ENCODE results near the gene CHST5.
"Not testable (repeated sequence)": the region's sequence is repeated elsewhere in the genome, so short reads cannot be mapped to it uniquely, and the experiment has no call there.

The CHST5 gene

DNA sequence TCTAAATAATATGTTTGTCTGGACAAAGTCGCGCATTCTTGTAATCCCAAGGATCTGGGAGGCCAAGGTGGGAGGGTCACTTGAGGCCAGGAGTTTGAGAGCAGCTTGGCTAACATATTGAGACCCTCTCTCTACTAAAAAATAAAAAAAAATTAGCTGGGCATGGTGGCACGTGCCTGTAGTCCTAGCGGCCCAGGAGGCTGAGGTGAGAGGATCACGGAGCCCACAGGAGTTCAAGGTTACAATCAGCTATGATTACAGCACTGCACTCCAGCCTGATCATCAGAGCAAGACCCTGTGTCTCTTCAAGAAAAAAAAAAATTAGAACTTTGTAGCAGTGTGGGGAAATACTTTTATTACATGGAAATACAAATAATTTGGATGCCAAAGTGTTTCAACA lies 34.5 kb downstream of the CHST5 start:
- Histone ChIP-seq H3K4me1 (ENCODE audit: insufficient read depth, low read length) (no peaks in the 10 kb centered on the region), H3K9me3 (ENCODE audit: insufficient read depth, low read depth, low read length) (no peaks in the 10 kb centered on the region), H3K27ac (ENCODE audit: low read length) (no peak overlapping the region), H3K36me3 (ENCODE audit: insufficient read depth, low read depth, low read length) (no peaks in the 10 kb centered on the region), H3K9ac (ENCODE audit: low read depth, low read length) (no peak overlapping the region), H3K27me3 (ENCODE audit: insufficient read depth, low read length) (no peaks in the 10 kb centered on the region), H3K4me3 (ENCODE audit: low read length) (no peak overlapping the region)

DNA sequence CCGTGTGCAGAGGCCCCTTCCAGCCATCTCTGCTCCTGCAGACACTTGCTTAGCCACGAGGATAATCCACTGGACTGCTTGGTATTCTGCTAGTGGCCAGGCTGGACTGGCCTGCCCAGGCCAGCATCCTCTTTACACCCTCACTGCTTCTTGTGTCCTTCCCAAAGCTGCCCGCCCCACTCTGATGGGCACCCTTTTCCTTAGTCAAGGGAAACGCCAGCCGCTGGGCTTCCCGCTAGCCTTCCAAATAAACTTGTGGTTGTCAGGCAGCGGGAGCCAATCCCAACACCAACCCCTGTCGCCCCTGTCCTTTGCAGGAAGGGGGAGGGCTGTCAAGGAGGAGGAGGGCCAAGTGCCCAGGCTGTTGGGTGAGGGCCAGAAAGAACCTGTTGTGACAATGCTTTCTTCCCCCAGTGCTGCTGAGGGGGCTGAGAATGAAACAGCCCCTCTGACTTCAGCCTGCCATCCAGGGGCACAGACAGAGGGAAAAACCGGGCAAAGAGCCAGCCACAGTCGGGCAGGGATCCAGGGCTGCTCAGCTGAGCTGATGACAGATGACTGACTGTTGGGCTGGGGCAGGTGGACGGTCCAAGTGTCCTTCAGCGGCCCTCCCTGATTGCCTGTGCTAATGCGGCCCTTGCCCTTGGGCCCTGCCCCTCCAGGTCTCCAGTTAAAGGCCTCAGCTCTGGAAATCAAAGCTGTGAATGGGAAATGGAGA lies 37.1 kb downstream of the CHST5 start:
- peaks cover 12% of the 10 kb centered on the region for H3K27me3 ChIP-seq (ENCODE audit: insufficient read depth, low read length)
- H3K4me3 ChIP-seq (ENCODE audit: low read length); H3K36me3 ChIP-seq (ENCODE audit: insufficient read depth, low read depth, low read length); H3K27ac ChIP-seq (ENCODE audit: low read length); H3K9ac ChIP-seq (ENCODE audit: low read depth, low read length); H3K4me1 ChIP-seq (ENCODE audit: insufficient read depth, low read length); H3K9me3 ChIP-seq (ENCODE audit: insufficient read depth, low read depth, low read length): not testable (repeated sequence)

DNA sequence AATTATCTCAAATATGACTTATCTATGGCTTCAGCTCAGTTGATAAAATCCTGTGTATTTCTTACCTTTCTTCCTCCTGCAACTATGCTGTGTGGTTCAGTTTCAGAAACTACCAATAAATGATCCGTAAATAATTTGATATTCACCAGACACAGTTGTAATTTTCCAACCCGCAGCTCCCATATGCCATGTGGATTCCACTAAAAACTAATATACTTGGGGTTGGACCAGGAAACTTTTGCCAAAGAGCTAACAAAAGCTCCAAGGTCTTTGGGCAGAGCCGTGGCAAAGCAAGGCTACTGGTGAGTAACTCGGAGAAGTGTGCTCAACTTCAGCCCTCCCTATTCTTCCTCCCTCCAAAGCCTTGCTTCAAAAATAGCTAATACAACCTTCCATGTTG lies 38.4 kb downstream of the CHST5 start:
- Histone ChIP-seq H3K9me3 (ENCODE audit: insufficient read depth, low read depth, low read length) (no peaks in the 10 kb centered on the region), H3K27me3 (ENCODE audit: insufficient read depth, low read length) (peaks cover 12% of the 10 kb centered on the region), H3K27ac (ENCODE audit: low read length) (no peak overlapping the region), H3K9ac (ENCODE audit: low read depth, low read length) (no peak overlapping the region), H3K36me3 (ENCODE audit: insufficient read depth, low read depth, low read length) (no peaks in the 10 kb centered on the region), H3K4me1 (ENCODE audit: insufficient read depth, low read length) (peaks cover 7% of the 10 kb centered on the region; the same call in 1 of the 2 replicates), H3K4me3 (ENCODE audit: low read length) (no peak overlapping the region)

DNA sequence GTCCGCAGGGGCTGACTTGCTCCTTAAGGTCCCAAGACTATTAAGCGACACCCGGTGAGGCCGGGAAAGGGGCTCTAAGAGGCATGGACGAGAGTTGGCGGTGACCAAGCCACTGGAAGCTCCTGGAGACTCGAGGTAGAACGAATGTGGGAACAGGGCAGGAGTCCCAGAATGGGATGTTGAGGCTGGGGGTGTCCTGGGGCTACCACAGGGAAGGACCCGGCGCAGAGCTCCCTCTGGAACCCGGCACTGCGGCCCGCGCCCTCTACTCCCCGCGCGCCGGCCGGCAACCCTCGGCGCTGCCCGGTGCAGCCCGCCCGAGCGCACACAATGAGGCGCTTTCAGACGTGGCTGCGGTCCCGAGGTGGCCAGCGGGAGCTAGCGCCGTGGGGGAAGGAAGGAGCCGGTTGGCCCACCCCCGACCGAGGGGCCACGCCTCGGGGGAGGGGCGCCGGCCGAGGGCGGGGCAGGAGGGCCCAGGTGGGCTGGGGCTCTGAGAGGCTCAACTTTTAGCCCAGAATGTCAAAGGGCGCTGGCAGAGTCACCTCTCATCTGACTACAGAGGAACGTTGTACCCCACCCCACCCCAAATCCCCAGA lies 40.7 kb downstream of the CHST5 start, which contains the start of gene CHST6:
Gene CHST6 (minus strand): TSS at position 366 of the 599 bp plus-strand sequence. CDS start 15,613 bp downstream, outside the sequence.
- Histone ChIP-seq H3K9me3 (ENCODE audit: insufficient read depth, low read depth, low read length) (no peaks in the 10 kb centered on the region), H3K27ac (ENCODE audit: low read length) (no peak within 1 kb of the TSS), H3K4me1 (ENCODE audit: insufficient read depth, low read length) (peaks cover 10% of the 10 kb centered on the region; the same call in 1 of the 2 replicates), H3K36me3 (ENCODE audit: insufficient read depth, low read depth, low read length) (no peaks in the 10 kb centered on the region), H3K4me3 (ENCODE audit: low read length) (peak within 1 kb of the TSS; percentile 89), H3K27me3 (ENCODE audit: insufficient read depth, low read length) (peaks cover 12% of the 10 kb centered on the region), H3K9ac (ENCODE audit: low read depth, low read length) (peak within 1 kb of the TSS; percentile 94)

DNA sequence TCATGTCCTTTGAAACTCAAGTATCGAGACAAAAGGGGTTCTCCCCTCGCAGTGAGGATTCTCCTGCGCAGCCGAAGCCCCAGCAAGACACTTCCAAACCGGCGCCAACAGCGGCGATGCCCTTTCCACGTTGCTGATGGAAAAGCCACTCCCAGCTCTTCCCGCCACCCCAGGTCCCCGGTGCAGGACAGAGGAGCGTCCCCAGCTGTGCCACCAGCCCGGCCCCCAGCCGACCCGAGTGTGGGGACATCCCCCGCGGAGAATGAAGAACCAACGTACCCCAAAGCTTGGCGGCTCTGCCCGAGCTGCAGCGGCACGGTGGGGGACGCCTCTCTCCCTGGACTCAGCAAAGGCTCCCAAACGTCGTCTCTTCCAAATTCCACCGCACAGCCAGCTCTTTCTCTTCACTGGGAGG lies 41.2 kb downstream of the CHST5 start:
- H3K4me1 ChIP-seq (ENCODE audit: insufficient read depth, low read length): peaks cover 10% of the 10 kb centered on the region; the same call in 1 of the 2 replicates
- H3K27me3 ChIP-seq (ENCODE audit: insufficient read depth, low read length): peaks cover 12% of the 10 kb centered on the region
- H3K36me3 ChIP-seq (ENCODE audit: insufficient read depth, low read depth, low read length): no peaks in the 10 kb centered on the region
- peak overlapping the region; percentile 94 for H3K9ac ChIP-seq (ENCODE audit: low read depth, low read length)
- no peaks in the 10 kb centered on the region for H3K9me3 ChIP-seq (ENCODE audit: insufficient read depth, low read depth, low read length)
- H3K27ac ChIP-seq (ENCODE audit: low read length): no peak overlapping the region
- peak overlapping the region; percentile 89 for H3K4me3 ChIP-seq (ENCODE audit: low read length)

DNA sequence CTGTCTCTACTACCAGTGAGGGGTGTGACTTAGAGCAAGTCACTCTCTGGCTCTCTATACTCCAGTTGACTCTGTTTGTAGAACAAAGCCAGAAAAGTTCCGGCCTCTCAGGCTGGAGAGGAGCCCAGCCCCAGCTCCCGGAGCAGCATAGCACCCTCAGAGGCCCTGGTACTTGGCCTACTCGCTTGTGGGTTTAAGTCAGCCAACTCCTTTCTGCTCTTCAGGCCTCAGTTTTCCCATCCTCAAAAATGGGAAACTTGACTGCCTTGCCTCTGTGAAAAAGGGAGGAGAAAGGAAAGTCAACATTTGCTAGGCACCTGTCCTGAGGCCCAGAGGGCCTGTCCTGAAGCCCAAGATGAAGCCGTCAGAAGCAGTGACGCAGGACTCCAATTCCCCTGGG lies 41.7 kb downstream of the CHST5 start:
- Histone ChIP-seq H3K4me1 (ENCODE audit: insufficient read depth, low read length) (peaks cover 10% of the 10 kb centered on the region; the same call in 1 of the 2 replicates), H3K36me3 (ENCODE audit: insufficient read depth, low read depth, low read length) (no peaks in the 10 kb centered on the region), H3K9me3 (ENCODE audit: insufficient read depth, low read depth, low read length) (no peaks in the 10 kb centered on the region), H3K4me3 (ENCODE audit: low read length) (peak overlapping the region; percentile 89), H3K9ac (ENCODE audit: low read depth, low read length) (peak overlapping the region; percentile 94; the same call in 1 of the 2 replicates), H3K27ac (ENCODE audit: low read length) (no peak overlapping the region), H3K27me3 (ENCODE audit: insufficient read depth, low read length) (peaks cover 12% of the 10 kb centered on the region)

DNA sequence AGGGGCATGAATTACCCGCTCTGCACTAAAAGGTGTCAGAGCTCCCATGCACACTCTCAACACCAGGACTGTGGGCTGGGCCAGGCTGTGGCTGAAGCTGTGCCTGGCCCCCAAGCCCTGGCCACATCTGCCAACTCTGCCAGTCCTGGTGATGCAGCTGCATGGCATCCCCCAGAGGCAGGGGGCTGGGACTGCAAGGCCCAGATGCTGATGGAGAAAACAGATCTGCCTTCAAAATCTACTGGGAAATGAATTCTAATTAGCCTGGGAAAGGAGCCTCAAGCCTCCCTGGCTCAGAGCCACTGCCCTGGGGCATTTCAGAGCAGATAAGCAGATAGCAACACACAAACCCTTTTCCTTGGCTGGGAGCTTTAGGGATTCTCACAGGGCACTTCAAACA lies 44.0 kb downstream of the CHST5 start:
- Histone ChIP-seq H3K9me3 (ENCODE audit: insufficient read depth, low read depth, low read length) (no peaks in the 10 kb centered on the region), H3K9ac (ENCODE audit: low read depth, low read length) (no peak overlapping the region), H3K36me3 (ENCODE audit: insufficient read depth, low read depth, low read length) (peaks cover 5% of the 10 kb centered on the region; the same call in 1 of the 2 replicates), H3K27me3 (ENCODE audit: insufficient read depth, low read length) (peaks cover 12% of the 10 kb centered on the region), H3K4me1 (ENCODE audit: insufficient read depth, low read length) (peaks cover 10% of the 10 kb centered on the region; the same call in 1 of the 2 replicates), H3K27ac (ENCODE audit: low read length) (no peak overlapping the region), H3K4me3 (ENCODE audit: low read length) (no peak overlapping the region)

DNA sequence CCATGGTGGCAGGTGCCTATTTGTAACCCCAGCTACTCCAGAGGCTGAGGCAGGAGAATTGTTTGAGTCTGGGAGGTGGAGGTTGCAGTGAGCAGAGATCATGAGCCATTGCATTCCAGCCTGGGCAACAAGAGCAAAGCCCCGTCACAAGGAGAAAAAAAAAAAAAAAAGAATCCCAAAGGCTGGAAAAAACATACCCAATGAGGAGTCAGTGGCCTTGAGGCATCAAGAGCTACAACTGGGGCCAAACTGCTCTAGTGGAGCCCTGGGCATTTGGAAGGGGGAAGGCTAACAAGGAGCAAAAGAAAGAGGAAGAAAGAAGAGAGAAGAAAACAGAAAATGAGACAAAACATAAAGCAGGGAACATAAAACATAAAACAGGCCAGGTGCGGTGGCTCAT lies 47.6 kb downstream of the CHST5 start:
- no peak overlapping the region for H3K4me3 ChIP-seq (ENCODE audit: low read length)
- no peaks in the 10 kb centered on the region for H3K9me3 ChIP-seq (ENCODE audit: insufficient read depth, low read depth, low read length)
- H3K36me3 ChIP-seq (ENCODE audit: insufficient read depth, low read depth, low read length): peaks cover 10% of the 10 kb centered on the region; the same call in 1 of the 2 replicates
- H3K27ac ChIP-seq (ENCODE audit: low read length): no peak overlapping the region
- no peak overlapping the region for H3K9ac ChIP-seq (ENCODE audit: low read depth, low read length)
- no peaks in the 10 kb centered on the region for H3K27me3 ChIP-seq (ENCODE audit: insufficient read depth, low read length)
- H3K4me1 ChIP-seq (ENCODE audit: insufficient read depth, low read length): 0 out of 2 replicates have a peak, but pooled peaks cover 3% of the 10 kb centered on the region

DNA sequence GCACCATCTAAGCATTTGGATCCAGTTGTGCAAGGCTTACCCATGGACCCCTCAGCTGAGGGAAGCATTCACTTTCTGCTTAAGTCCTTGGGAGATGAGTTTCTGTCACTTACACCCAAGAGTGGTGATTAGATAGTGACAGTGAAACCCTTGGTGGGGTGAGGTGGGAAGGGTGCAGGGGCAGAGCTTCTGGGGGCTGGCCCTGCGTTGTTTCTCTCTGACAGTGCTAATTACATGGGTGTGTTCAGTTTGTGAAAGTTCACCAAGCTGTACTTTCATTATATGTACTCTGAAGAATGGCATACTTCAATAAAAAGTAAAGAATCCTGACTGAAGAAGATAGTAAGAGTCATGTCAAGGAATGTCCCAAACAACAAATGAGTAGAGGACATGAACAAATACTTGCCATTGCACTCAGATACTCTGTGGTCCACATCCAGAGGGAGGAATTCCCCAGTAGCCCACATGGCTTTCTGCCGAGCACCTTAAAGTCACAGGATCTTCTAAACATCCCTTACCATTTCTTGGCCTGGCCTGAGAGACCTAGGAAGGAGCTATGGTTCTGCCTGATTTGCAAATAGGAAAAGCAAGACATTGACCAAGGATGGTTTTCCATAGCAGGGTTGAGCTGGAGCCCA lies 49.1 kb downstream of the CHST5 start:
- H3K9ac ChIP-seq (ENCODE audit: low read depth, low read length): no peak overlapping the region
- no peak overlapping the region for H3K27ac ChIP-seq (ENCODE audit: low read length)

DNA sequence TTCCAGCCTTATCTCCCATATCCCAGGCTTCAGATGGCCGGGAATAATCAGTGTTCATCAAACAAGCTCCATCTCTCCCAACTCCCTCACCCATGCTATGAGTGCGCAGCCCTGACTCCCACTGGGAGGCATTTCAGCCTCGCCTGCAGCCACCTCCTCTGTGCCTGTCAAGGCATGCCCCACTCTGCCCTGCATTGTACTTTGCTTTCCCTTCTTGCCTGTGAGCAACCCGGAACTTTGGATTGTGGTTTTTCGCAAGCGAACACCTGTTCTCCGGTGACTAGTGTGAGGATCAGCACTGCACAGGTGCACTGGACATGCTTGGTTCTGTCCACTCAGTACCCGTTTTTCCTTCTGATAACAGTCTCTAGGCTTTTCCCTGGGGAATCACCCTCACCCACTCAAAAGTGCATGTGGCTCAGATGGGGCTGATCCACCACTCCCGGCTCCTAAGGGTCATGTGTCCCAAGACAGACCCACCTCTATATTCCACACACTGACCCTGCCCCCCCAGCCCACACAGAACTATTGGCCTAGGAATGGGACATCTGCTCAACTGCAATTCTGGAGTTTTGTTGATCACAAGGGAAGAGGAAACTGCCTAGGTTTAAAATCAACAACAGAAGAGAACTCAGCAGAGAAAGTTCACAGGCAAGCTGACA lies 49.8 kb downstream of the CHST5 start:
- no peaks in the 10 kb centered on the region for H3K4me1 ChIP-seq (ENCODE audit: insufficient read depth, low read length)
- H3K36me3 ChIP-seq (ENCODE audit: insufficient read depth, low read depth, low read length): peaks cover 14% of the 10 kb centered on the region; the same call in 1 of the 2 replicates
- H3K9ac ChIP-seq (ENCODE audit: low read depth, low read length): no peak overlapping the region
- H3K9me3 ChIP-seq (ENCODE audit: insufficient read depth, low read depth, low read length): no peaks in the 10 kb centered on the region
- no peak overlapping the region for H3K27ac ChIP-seq (ENCODE audit: low read length)
- H3K27me3 ChIP-seq (ENCODE audit: insufficient read depth, low read length): no peaks in the 10 kb centered on the region
- no peak overlapping the region for H3K4me3 ChIP-seq (ENCODE audit: low read length)

More for the DNA sequence above, 49.1 kb downstream of the CHST5 start:
- Histone ChIP-seq H3K36me3 (ENCODE audit: insufficient read depth, low read depth, low read length) (peaks cover 10% of the 10 kb centered on the region; the same call in 1 of the 2 replicates), H3K27me3 (ENCODE audit: insufficient read depth, low read length) (no peaks in the 10 kb centered on the region), H3K4me1 (ENCODE audit: insufficient read depth, low read length) (no peaks in the 10 kb centered on the region), H3K9me3 (ENCODE audit: insufficient read depth, low read depth, low read length) (no peaks in the 10 kb centered on the region), H3K4me3 (ENCODE audit: low read length) (no peak overlapping the region)

DNA sequence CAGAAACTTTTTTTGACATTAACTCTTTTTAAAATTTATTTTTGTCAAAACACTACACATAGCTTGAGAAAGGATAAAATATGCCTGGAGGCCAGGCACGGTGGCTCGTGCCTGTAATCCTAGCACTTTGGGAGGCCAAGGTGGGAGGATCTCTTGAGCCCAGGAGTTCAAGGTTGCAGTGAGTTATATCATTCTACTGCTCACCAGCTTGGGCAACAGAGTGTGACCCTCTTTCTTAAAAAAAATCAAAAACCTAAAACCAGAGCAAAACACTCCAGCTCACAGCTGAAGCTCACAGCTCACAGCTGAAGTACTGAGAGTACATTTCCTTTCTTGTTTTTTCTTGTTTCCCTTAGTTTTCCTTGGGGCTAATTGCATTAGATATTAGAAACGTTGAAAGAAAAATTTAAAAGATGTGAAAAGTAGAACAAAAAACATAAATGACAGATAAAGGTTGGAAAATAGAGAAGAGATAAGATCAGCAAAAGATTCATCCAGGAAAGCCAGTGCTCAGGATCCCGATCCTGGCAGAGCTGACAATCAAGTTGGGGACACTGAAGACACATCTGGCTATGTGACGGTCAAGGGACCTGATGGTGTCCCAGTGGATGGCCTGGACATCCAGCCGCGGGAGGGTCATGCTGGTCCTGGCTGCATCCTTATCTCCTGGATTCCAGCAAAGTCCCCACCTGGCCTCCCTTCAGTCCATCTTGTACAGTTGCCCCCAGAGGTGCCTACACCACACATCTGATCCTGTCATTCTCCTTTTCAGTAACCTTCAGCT lies 50.5 kb downstream of the CHST5 start:
- Histone ChIP-seq H3K9me3 (ENCODE audit: insufficient read depth, low read depth, low read length) (no peaks in the 10 kb centered on the region), H3K36me3 (ENCODE audit: insufficient read depth, low read depth, low read length) (peaks cover 18% of the 10 kb centered on the region; the same call in 1 of the 2 replicates), H3K4me3 (ENCODE audit: low read length) (no peak overlapping the region), H3K27ac (ENCODE audit: low read length) (no peak overlapping the region), H3K4me1 (ENCODE audit: insufficient read depth, low read length) (no peaks in the 10 kb centered on the region), H3K27me3 (ENCODE audit: insufficient read depth, low read length) (no peaks in the 10 kb centered on the region), H3K9ac (ENCODE audit: low read depth, low read length) (no peak overlapping the region)
